ENCODE data around the gene BCL2. TPM values are rescaled to one million over a fixed set of nuclear protein-coding genes. Genes with fewer than 3 reads are reported as not detected.

The BCL2 gene
- polyA plus RNA-seq, 1 of the 3 experiments (the other 2 are of a cell fraction), result 1.5 TPM

DNA sequence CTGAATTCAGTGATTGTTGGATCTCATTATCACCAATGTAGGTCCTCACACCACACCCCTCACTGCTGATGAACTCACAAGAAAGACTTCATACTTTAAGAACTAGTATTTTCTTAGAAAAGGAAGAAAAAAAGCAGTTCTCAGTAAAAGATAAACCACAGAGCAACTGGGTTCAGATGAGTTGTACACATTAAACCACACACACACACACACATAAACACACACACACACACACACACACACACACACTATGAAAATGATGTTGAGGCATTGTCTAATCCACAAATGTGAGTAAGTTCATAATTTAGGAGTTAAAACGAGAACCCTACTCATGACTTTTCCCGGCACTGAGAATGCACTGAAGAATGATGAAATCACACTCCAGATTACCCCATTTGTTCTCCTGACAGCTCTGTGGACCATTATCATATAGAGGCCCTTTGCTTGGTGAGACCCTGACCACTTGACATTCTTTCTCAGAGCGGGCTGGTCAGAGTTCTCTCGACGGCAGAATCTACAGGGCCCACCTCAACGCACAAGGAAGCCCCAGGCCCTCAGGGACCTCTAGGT lies 106.2 kb downstream of the BCL2 start:
- H3K27me3 ChIP-seq (ENCODE audit: insufficient read depth), result no peaks in the 10 kb centered on the region
- no peak for DNase-seq

More for the DNA sequence above, 106.2 kb downstream of the BCL2 start:
- Histone ChIP-seq H3K4me2 (no peak overlapping the region), H3F3A (replicated peaks; ENCODE audit: insufficient read depth) (no peaks in the 10 kb centered on the region), H2AFZ (ENCODE audit: low read depth) (no peak overlapping the region), H3K9me2 (no peaks in the 10 kb centered on the region), H3K4me1 (ENCODE audit: control insufficient read depth in 1 of 2, insufficient read depth in 2 of 2, low read depth in 1 of 2, low read length in 1 of 2) (no peaks in the 10 kb centered on the region; a peak in 1 of 4 replicates), H3K4me3 (ENCODE audit: low read depth in 2 of 2, low read length in 1 of 2) (no peak overlapping the region), H3K9me3 (no peaks in the 10 kb centered on the region), H3K9ac (no peak overlapping the region), H4K20me1 (ENCODE audit: insufficient read depth) (no peaks in the 10 kb centered on the region), H3K36me3 (replicated peaks in 1 of 2; ENCODE audit: control insufficient read depth in 1 of 2, insufficient read depth in 2 of 2, low read length in 1 of 2) (no peaks in the 10 kb centered on the region), H3K27ac (ENCODE audit: low read depth in 2 of 2, low read length in 1 of 2) (no peak overlapping the region), H3K79me2 (ENCODE audit: insufficient read depth) (no peaks in the 10 kb centered on the region)
- WGBS (ENCODE audit: low lambda C conversion rate), result 92% methylated on average over 6 of the region's 6 CpGs
- ChIA-PET CTCF (no interaction called here), POLR2A (no interaction called here)
- TF ChIP-seq GABPA (IDR thresholded peaks at IDR 0.05; ENCODE audit: low read depth) (no peak), GATA2 (CRISPR knock-in tag; IDR thresholded peaks at IDR 0.05) (no peak), RCOR1 (IDR thresholded peaks at IDR 0.05; ENCODE audit: low read length) (no peak), IRF3 (IDR thresholded peaks at IDR 0.05; ENCODE audit: low read depth, low read length) (no peak), FOXJ3 (CRISPR knock-in tag; IDR thresholded peaks at IDR 0.05) (no peak), RFX5 (IDR thresholded peaks at IDR 0.05; ENCODE audit: low read length) (no peak), TCF12 (IDR thresholded peaks at IDR 0.05) (no peak), SIN3A (IDR thresholded peaks at IDR 0.05; ENCODE audit: borderline replicate concordance, low read depth, low read length) (no peak), FOXM1 (IDR thresholded peaks at IDR 0.05; ENCODE audit: low read depth) (no peak), REST (IDR thresholded peaks at IDR 0.05; ENCODE audit: low read depth, low read length) (no peak), ELF1 (IDR thresholded peaks at IDR 0.05) (no peak), ZBTB33 (IDR thresholded peaks at IDR 0.05; ENCODE audit: borderline replicate concordance, low read depth) (no peak), YY1 (IDR thresholded peaks at IDR 0.05; ENCODE audit: low read depth) (no peak), TAF1 (IDR thresholded peaks at IDR 0.05; ENCODE audit: borderline replicate concordance, low read depth, low read length) (no peak), MEF2A (IDR thresholded peaks at IDR 0.05; ENCODE audit: borderline replicate concordance, low read depth) (no peak), NRF1 (IDR thresholded peaks at IDR 0.05; ENCODE audit: low read depth, low read length) (no peak), CHD2 (IDR thresholded peaks at IDR 0.05; ENCODE audit: low read length, partially characterized antibody) (no peak)
- TF ChIP-seq, protein P1, sequence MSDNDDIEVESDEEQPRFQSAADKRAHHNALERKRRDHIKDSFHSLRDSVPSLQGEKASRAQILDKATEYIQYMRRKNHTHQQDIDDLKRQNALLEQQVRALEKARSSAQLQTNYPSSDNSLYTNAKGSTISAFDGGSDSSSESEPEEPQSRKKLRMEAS (IDR thresholded peaks at IDR 0.05; ENCODE audit: low read depth), result no peak
- TF ChIP-seq, protein P2, sequence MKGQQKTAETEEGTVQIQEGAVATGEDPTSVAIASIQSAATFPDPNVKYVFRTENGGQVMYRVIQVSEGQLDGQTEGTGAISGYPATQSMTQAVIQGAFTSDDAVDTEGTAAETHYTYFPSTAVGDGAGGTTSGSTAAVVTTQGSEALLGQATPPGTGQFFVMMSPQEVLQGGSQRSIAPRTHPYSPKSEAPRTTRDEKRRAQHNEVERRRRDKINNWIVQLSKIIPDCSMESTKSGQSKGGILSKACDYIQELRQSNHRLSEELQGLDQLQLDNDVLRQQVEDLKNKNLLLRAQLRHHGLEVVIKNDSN (IDR thresholded peaks at IDR 0.05; ENCODE audit: borderline replicate concordance, low read depth), result no peak
- TF ChIP-seq, protein P3, sequence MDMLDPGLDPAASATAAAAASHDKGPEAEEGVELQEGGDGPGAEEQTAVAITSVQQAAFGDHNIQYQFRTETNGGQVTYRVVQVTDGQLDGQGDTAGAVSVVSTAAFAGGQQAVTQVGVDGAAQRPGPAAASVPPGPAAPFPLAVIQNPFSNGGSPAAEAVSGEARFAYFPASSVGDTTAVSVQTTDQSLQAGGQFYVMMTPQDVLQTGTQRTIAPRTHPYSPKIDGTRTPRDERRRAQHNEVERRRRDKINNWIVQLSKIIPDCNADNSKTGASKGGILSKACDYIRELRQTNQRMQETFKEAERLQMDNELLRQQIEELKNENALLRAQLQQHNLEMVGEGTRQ (IDR thresholded peaks at IDR 0.05; ENCODE audit: borderline replicate concordance, low read depth, low read length), result no peak

All from SK-N-SH (cell line).